Measurements from ENCODE around the gene LRRC27.

The LRRC27 gene

GRCh38 chr10:132387764-132388210 is 55.8 kb downstream of the LRRC27 start:
- Histone ChIP-seq H2AFZ (ENCODE audit: low read depth, low read length) (peak overlapping the region; percentile 83; the same call in 1 of the 2 replicates), H4K20me1 (ENCODE audit: insufficient read depth, low read length) (no peaks in the 10 kb centered on the region), H3K9ac (ENCODE audit: low read length) (peak overlapping the region; percentile 68), H3K9me3 (ENCODE audit: insufficient read depth, low read length) (no peaks in the 10 kb centered on the region), H3K4me1 (ENCODE audit: low read length) (peaks cover 11% of the 10 kb centered on the region), H3K36me3 (replicated peaks; ENCODE audit: low read depth, low read length) (no peaks in the 10 kb centered on the region), H3K4me2 (ENCODE audit: low read length) (peak overlapping the region; percentile 95), H3K79me2 (ENCODE audit: low read length) (no peaks in the 10 kb centered on the region), H3K27me3 (ENCODE audit: low read depth, low read length) (no peaks in the 10 kb centered on the region), H3K27ac (ENCODE audit: low read length) (0 out of 2 replicates have a peak overlapping the region, but pooled peaks have one; percentile 28), H3K4me3 (ENCODE audit: low read length) (peak overlapping the region; percentile 79)
- TF ChIP-seq, protein P1, sequence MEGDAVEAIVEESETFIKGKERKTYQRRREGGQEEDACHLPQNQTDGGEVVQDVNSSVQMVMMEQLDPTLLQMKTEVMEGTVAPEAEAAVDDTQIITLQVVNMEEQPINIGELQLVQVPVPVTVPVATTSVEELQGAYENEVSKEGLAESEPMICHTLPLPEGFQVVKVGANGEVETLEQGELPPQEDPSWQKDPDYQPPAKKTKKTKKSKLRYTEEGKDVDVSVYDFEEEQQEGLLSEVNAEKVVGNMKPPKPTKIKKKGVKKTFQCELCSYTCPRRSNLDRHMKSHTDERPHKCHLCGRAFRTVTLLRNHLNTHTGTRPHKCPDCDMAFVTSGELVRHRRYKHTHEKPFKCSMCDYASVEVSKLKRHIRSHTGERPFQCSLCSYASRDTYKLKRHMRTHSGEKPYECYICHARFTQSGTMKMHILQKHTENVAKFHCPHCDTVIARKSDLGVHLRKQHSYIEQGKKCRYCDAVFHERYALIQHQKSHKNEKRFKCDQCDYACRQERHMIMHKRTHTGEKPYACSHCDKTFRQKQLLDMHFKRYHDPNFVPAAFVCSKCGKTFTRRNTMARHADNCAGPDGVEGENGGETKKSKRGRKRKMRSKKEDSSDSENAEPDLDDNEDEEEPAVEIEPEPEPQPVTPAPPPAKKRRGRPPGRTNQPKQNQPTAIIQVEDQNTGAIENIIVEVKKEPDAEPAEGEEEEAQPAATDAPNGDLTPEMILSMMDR (IDR thresholded peaks at IDR 0.05; ENCODE audit: low read depth, low read length): peak; percentile 37
- TF ChIP-seq EZH2phosphoT487 (IDR thresholded peaks at IDR 0.05; ENCODE audit: low read depth): no peak

- Histone ChIP-seq H3K9ac (ENCODE audit: low read length) (no peak overlapping the region), H3K27me3 (ENCODE audit: low read depth, low read length) (no peaks in the 10 kb centered on the region), H3K79me2 (ENCODE audit: low read length) (no peaks in the 10 kb centered on the region), H2AFZ (ENCODE audit: low read depth, low read length) (no peak overlapping the region), H3K4me1 (ENCODE audit: low read length) (peaks cover 5% of the 10 kb centered on the region), H3K9me3 (ENCODE audit: insufficient read depth, low read length) (no peaks in the 10 kb centered on the region), H3K4me2 (ENCODE audit: low read length) (no peak overlapping the region), H4K20me1 (ENCODE audit: insufficient read depth, low read length) (no peaks in the 10 kb centered on the region), H3K36me3 (replicated peaks; ENCODE audit: low read depth, low read length) (no peaks in the 10 kb centered on the region), H3K27ac (ENCODE audit: low read length) (no peak overlapping the region), H3K4me3 (ENCODE audit: low read length) (no peak overlapping the region)
- TF ChIP-seq, protein P1 (IDR thresholded peaks at IDR 0.05; ENCODE audit: low read depth, low read length): no peak
- TF ChIP-seq EZH2phosphoT487 (IDR thresholded peaks at IDR 0.05; ENCODE audit: low read depth): no peak
Observed at GRCh38 chr10:132388891-132389432, 57.0 kb downstream of the LRRC27 start.

DNA sequence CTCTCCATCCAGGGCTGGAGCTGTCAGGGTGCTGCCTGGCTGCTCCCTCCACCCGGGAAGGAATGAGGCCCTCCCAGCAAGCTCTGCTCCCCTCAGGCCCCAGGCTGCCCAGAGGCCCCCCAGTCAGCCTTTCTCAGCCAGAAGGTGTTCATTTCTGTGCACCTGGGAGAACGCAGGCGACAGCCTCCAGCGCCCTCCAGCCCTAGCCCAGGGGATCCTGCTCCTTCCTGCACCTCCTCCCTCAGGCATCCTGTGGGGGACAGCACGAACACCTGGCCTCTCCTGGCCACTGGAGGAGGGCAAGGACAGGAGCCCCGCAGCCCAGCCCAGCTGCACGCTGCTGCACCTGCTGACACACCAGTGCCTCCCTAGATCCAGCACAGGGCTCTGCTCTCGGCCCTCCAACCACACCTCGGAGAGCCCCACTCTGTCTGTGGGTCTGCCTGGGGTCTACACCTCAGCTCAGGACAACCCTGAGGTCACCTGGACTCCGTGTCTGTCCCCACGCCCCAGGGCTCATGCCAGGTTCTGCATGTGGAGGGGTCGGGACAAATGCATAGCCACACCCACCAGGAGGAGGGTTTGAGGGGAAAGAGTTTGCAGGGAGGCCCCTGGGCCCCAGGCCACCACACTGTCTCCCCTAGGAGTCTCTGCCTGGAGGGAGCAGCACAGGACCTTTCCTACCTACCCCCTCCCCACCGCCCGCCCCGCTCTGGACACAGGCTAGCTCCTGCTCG is 57.6 kb downstream of the LRRC27 start:
- Histone ChIP-seq H3K9ac (ENCODE audit: low read length) (no peak overlapping the region), H3K79me2 (ENCODE audit: low read length) (no peaks in the 10 kb centered on the region), H3K4me1 (ENCODE audit: low read length) (peaks cover 5% of the 10 kb centered on the region), H3K4me2 (ENCODE audit: low read length) (no peak overlapping the region), H3K4me3 (ENCODE audit: low read length) (no peak overlapping the region), H3K36me3 (replicated peaks; ENCODE audit: low read depth, low read length) (no peaks in the 10 kb centered on the region), H3K27me3 (ENCODE audit: low read depth, low read length) (no peaks in the 10 kb centered on the region), H3K27ac (ENCODE audit: low read length) (no peak overlapping the region), H4K20me1 (ENCODE audit: insufficient read depth, low read length) (no peaks in the 10 kb centered on the region), H2AFZ (ENCODE audit: low read depth, low read length) (no peak overlapping the region), H3K9me3 (ENCODE audit: insufficient read depth, low read length) (no peaks in the 10 kb centered on the region)
- TF ChIP-seq EZH2phosphoT487 (IDR thresholded peaks at IDR 0.05; ENCODE audit: low read depth): no peak
- TF ChIP-seq, protein P1 (IDR thresholded peaks at IDR 0.05; ENCODE audit: low read depth, low read length): no peak

- Histone ChIP-seq H3K4me2 (ENCODE audit: low read length) (no peak overlapping the region), H3K9ac (ENCODE audit: low read length) (no peak overlapping the region), H3K79me2 (ENCODE audit: low read length) (no peaks in the 10 kb centered on the region), H3K36me3 (replicated peaks; ENCODE audit: low read depth, low read length) (no peaks in the 10 kb centered on the region), H3K9me3 (ENCODE audit: insufficient read depth, low read length) (no peaks in the 10 kb centered on the region), H4K20me1 (ENCODE audit: insufficient read depth, low read length) (no peaks in the 10 kb centered on the region), H3K4me3 (ENCODE audit: low read length) (no peak overlapping the region), H2AFZ (ENCODE audit: low read depth, low read length) (no peak overlapping the region), H3K27ac (ENCODE audit: low read length) (no peak overlapping the region), H3K27me3 (ENCODE audit: low read depth, low read length) (no peaks in the 10 kb centered on the region), H3K4me1 (ENCODE audit: low read length) (peaks cover 9% of the 10 kb centered on the region)
- TF ChIP-seq EZH2phosphoT487 (IDR thresholded peaks at IDR 0.05; ENCODE audit: low read depth): no peak
- TF ChIP-seq, protein P1 (IDR thresholded peaks at IDR 0.05; ENCODE audit: low read depth, low read length): no peak
Observed at GRCh38 chr10:132390170-132390920, 58.4 kb downstream of the LRRC27 start.

Measured in OCI-LY3 (cell line).